Adrenal gland (tissue), 12 donors: ENCODE data around the gene RAB3IL1. TPM values are rescaled to one million over a fixed set of nuclear protein-coding genes. Genes with fewer than 3 reads are reported as not detected.

ENCODE experiments used
- DNase-seq, 7 donors: peaks; one replicate each; pipeline ENCODE4 v3.0.0-alpha.2; 2019 to 2020
- H3K27ac ChIP-seq, 5 donors: fragments of 200-600 bp; sonication (generic) in 4 of 5; 1 replicate in 3 of 5; 2 replicates in 2 of 5; pipeline versions ENCODE4 v1.5.1 to v1.8.0; 2016 to 2020; ENCODE audit warnings: mild to moderate bottlenecking in 1 of 5
- H3K27me3 ChIP-seq: fragments of 200-600 bp; 2 replicates; pipeline ENCODE4 v1.8.0; 2021
- H3K36me3 ChIP-seq, 2 donors: fragments of 200-600 bp; replicated peaks in 1 of 2; 1 replicate in 1 of 2; 2 replicates in 1 of 2; pipeline versions ENCODE4 v1.5.1 to v1.8.0; 2018 to 2022
- H3K4me1 ChIP-seq, 2 donors: fragments of 200-600 bp; replicated peaks in 1 of 2; 1 replicate in 1 of 2; 2 replicates in 1 of 2; pipeline versions ENCODE4 v1.5.1 to v1.8.0; 2018 to 2021
- H3K4me3 ChIP-seq, 4 donors: fragments of 200-600 bp; sonication (generic) in 3 of 4; one replicate each; pipeline ENCODE4 v1.5.1; 2016 to 2018
- H3K9me3 ChIP-seq, 3 donors: fragments of 200-600 bp; sonication (generic) in 1 of 3; replicated peaks in 1 of 3; 1 replicate in 2 of 3; 2 replicates in 1 of 3; pipeline versions ENCODE4 v1.5.1 to v1.8.0; 2016 to 2021
- POLR2A ChIP-seq, 2 donors: fragments of 450-650 bp; IDR thresholded peaks; one replicate each; pipeline ENCODE4 v1.6.1; 2017; ENCODE audit warnings: antibody characterized with exemption in 2 of 2, mild to moderate bottlenecking in 2 of 2, moderate library complexity in 1 of 2
- WGBS, 4 donors: extraction: QIAGEN DNeasy Blood & Tissue Kit in 2 of 4; methylation state at CpG; one replicate each; pipeline versions ENCODE4 v1.1.5 to v1.1.7; 2013 to 2017; 5-methylcytosine and 5-hydroxymethylcytosine counted together
- intact Hi-C, 2 donors: fragments of 100-400 bp; cut with DNase I; formaldehyde crosslinking; loops; one replicate each; pipeline versions ENCODE4 v1.14.1 to v1.15.0; 2022 to 2023
- polyA plus RNA-seq, 3 donors: library from polyadenylated mRNA; stranded (reverse); fragments of 200-250 nt in 2 of 3; fragments of 350-450 nt in 1 of 3; fragmentation: Illumina TruSeq in 1 of 3; extraction: RNeasy Lipid Tissue Mini Kit (QIAGEN cat#74804) in 1 of 3; gene quantifications; one replicate each; pipeline ENCODE4 v1.2.3, GENCODE V29; 2013 to 2014
- total RNA-seq, 9 donors: library from RNA; depleted of rRNA in 4 of 9; stranded (reverse); fragments of >200 nt in 4 of 9; fragments of 120-200 nt in 1 of 9; fragmentation: NEBNext Ultra II Directional in 1 of 9; extraction: Animal tissue kit (Norgen Biotek cat#: 25700) in 1 of 9; gene quantifications; one replicate each; pipeline versions ENCODE4 v1.1.0 to v1.2.4, GENCODE V29; 2013 to 2023
- TF ChIP-seq, protein P1 (sequence below), 6 experiments: fragments of 450-650 bp in 4 of 6; fragments of 200-600 bp in 2 of 6; sonication (generic) in 1 of 6; IDR thresholded peaks; 1 replicate in 5 of 6; 2 replicates in 1 of 6; pipeline versions ENCODE4 v1.5.1 to v1.8.0; 2016 to 2021; ENCODE audit warnings: antibody characterized with exemption in 6 of 6, mild to moderate bottlenecking in 2 of 6, moderate library complexity in 1 of 6
- donor health status: healthy with polysubstance abuse.
- donor health status: Bipolar disorder and iron deficiency.
- donor health status: DM: yes; HTN: yes; CAD: no.
- donor health status: DM: no; HTN: no; CAD: no.
- donor health status: DM: no; HTN: no; CAD: no.
- donor health status: DM: yes; HTN: yes; CAD: no.

The RAB3IL1 gene
- total and polyA plus RNA-seq, 12 donors, result 2.4 to 23.7 (median 17.5) TPM

DNA sequence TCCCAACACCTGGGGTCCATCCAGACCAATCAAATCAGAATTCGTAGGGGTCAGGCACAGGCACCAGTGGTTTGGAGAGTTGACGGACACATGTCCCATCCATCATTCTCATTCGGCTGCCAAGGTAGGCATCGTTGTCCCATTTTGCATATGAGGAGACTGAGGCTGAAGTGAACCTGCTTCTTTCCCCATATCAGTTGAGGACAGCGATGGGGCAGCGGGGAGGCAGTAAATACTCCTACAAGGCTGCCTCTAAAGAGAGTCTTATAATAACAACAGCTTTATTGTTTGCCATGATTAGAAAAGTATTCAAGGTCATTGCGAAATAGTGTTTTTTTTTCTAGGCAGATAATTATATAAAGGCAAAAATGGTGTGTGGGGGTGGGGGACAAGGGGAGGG, 31.1 kb upstream of the RAB3IL1 start:
- no peak for DNase-seq
- Histone ChIP-seq H3K4me1 (peaks cover 0 to 6% of the 10 kb centered on the region in 2 donors), H3K36me3 (no peaks in the 10 kb centered on the region), H3K27ac (no peak overlapping the region), H3K4me3 (no peak overlapping the region), H3K27me3 (no peaks in the 10 kb centered on the region), H3K9me3 (no peaks in the 10 kb centered on the region)
- intact Hi-C loops, result loop anchor here in 1 of 2 donors (5.0 kb wide), 1 partner anchor 51 kb away; no protein-coding TSS in a partner anchor
- no peak for TF ChIP-seq POLR2A (IDR thresholded peaks at IDR 0.05)
- TF ChIP-seq, protein P1, sequence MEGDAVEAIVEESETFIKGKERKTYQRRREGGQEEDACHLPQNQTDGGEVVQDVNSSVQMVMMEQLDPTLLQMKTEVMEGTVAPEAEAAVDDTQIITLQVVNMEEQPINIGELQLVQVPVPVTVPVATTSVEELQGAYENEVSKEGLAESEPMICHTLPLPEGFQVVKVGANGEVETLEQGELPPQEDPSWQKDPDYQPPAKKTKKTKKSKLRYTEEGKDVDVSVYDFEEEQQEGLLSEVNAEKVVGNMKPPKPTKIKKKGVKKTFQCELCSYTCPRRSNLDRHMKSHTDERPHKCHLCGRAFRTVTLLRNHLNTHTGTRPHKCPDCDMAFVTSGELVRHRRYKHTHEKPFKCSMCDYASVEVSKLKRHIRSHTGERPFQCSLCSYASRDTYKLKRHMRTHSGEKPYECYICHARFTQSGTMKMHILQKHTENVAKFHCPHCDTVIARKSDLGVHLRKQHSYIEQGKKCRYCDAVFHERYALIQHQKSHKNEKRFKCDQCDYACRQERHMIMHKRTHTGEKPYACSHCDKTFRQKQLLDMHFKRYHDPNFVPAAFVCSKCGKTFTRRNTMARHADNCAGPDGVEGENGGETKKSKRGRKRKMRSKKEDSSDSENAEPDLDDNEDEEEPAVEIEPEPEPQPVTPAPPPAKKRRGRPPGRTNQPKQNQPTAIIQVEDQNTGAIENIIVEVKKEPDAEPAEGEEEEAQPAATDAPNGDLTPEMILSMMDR (IDR thresholded peaks at IDR 0.05), result no peak
- WGBS, 4 donors, result 45 to 65% (median 61%) methylated on average over 4 to 7 of the region's 7 CpGs

DNA sequence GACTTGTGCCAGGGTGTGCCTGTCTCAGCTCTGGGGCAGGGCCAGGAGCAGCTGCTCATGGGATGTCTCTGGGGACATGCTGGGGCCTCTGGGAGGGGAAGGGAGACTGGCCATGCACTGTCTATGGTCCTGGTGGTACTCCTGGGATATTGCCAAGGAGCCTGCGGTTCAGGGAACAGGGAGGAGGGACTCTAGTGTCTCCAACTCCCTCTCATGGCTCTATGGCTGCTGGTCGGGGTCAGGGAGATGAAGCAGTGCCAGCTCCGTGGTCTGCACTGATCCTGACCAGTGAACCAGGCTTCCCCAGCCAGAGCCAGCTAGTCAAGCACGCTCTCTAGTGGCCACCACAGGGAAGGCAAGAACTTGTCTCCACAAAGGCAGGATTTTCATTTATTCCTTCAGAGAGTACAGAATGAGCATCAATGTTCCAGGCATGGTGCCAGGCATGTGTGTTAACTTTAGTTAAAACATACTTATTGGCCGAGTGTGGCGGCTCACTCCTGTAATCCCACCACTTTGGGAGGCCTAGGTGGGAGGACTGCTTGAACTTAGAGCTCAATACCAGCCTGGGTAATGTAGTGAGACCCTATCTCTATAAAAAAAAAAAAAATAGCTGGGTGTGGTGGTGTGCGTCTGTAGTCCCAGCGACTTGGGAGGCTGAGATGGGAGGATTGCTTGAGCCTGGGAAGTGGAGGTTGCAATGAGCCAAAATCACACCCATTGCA, 30.3 kb upstream of the RAB3IL1 start:
- Histone ChIP-seq H3K4me3 (no peak overlapping the region), H3K9me3 (no peaks in the 10 kb centered on the region), H3K27ac (peak overlapping the region in 1 of 5 donors; percentile 23), H3K36me3 (no peaks in the 10 kb centered on the region), H3K4me1 (peaks cover 0 to 6% of the 10 kb centered on the region in 2 donors), H3K27me3 (no peaks in the 10 kb centered on the region)
- peak; percentile 85 to 97 (median 92) for DNase-seq
- TF ChIP-seq, protein P1 (IDR thresholded peaks at IDR 0.05), result peak; percentile 84 to 97 (median 96)
- peak in 1 of 2 donors; percentile 15 for TF ChIP-seq POLR2A (IDR thresholded peaks at IDR 0.05)
- WGBS, 4 donors, result 5 to 6% (median 5%) methylated on average over 7 to 8 of the region's 8 CpGs
- intact Hi-C loops, result loop anchor here (2.0 to 5.0 kb wide), 2 partner anchors 49 to 50 kb away; no protein-coding TSS in a partner anchor

DNA sequence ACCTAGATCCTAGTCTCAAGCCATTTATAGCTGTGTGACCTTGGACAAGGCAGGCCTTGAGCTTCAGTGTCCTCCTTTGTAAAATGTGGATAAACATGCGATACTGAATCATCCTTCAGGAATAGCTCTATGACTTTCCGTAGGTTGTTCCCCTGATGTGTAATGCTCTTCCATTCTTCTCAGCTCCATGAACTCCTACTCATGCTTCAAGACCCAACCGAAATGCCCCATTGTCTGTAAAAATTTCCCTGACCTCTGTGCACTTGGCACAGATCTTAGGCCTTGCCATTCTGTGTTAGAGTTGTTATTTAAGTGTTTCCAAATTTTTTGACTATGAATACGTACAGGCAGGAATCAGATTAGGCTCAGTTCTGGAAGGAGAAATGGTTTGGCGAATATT, 29.5 kb upstream of the RAB3IL1 start:
- WGBS, 4 donors, result 71 to 84% (median 74%) methylated on average over 5 of the region's 5 CpGs
- peak overlapping the region in 1 of 5 donors; percentile 23 for H3K27ac ChIP-seq
- no peak for DNase-seq
- H3K4me1 ChIP-seq, result peaks cover 0 to 6% of the 10 kb centered on the region in 2 donors
- no peaks in the 10 kb centered on the region for H3K36me3 ChIP-seq
- no peaks in the 10 kb centered on the region for H3K27me3 ChIP-seq
- no peak overlapping the region for H3K4me3 ChIP-seq
- no peak for TF ChIP-seq POLR2A (IDR thresholded peaks at IDR 0.05)
- TF ChIP-seq, protein P1 (IDR thresholded peaks at IDR 0.05), result no peak
- intact Hi-C loops, result loop anchor here (2.0 to 5.0 kb wide), 2 partner anchors 48 to 50 kb away; no protein-coding TSS in a partner anchor
- no peaks in the 10 kb centered on the region for H3K9me3 ChIP-seq

DNA sequence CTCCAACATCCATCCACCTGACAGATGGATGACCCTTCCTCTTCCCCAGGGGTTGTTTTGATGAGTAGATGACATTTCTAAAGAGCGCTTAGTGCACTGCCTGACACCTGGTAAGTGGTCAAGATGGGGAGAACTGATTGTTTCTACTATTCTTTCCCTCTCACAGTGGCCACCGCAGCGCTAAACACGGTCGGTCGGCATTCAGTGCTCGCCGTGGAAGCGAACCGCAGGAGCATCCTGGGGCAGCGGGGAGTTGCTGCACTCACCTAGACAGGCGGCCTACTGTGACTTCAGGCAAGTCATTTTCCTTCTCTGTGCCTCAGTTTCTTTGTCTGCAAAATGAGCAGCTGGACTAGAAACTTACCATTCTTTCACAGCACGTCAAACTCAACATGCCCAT, 27.8 kb upstream of the RAB3IL1 start:
- intact Hi-C loops, result loop anchor here in 1 of 2 donors (5.0 kb wide), 1 partner anchor 48 kb away; no protein-coding TSS in a partner anchor
- no peak overlapping the region for H3K27ac ChIP-seq
- DNase-seq, result no peak
- H3K36me3 ChIP-seq, result no peaks in the 10 kb centered on the region
- H3K4me1 ChIP-seq, result peaks cover 0 to 6% of the 10 kb centered on the region in 2 donors
- no peaks in the 10 kb centered on the region for H3K9me3 ChIP-seq
- H3K4me3 ChIP-seq, result no peak overlapping the region
- H3K27me3 ChIP-seq, result no peaks in the 10 kb centered on the region
- 91 to 96% (median 95%) methylated on average over 13 of the region's 13 CpGs for WGBS, 4 donors
- TF ChIP-seq, protein P1 (IDR thresholded peaks at IDR 0.05), result no peak
- TF ChIP-seq POLR2A (IDR thresholded peaks at IDR 0.05), result no peak
